SK-MEL-5 (cell line): ENCODE results near the gene ERBB4. TPM values are rescaled to one million over a fixed set of nuclear protein-coding genes. Genes with fewer than 3 reads are reported as not detected.
"Not testable (repeated sequence)": the region's sequence is repeated elsewhere in the genome, so short reads cannot be mapped to it uniquely, and the experiment has no call there.

Experiments
- DNase-seq: peaks from one replicate; pipeline ENCODE4 v3.0.0-alpha.2; 2016; ENCODE audit warnings: low read depth, low spot score
- in situ Hi-C: cut with HindIII; loops from 2 replicates; pipeline ENCODE4 v1.10.0; 2016; ENCODE audit warnings: low sequenced_read_pairs, high pct_unique_total_duplicates, low pct_unique_long_range_greater_than_20kb
- total RNA-seq: library from RNA; depleted of rRNA; stranded (reverse); fragments of >200 nt; shearing (Covaris generic); gene quantifications from 2 replicates; pipeline ENCODE4 v1.2.3, GENCODE V29; 2014

Gene ERBB4
- total RNA-seq, 1 experiment from 2014 or later, result 0.32 TPM

DNA sequence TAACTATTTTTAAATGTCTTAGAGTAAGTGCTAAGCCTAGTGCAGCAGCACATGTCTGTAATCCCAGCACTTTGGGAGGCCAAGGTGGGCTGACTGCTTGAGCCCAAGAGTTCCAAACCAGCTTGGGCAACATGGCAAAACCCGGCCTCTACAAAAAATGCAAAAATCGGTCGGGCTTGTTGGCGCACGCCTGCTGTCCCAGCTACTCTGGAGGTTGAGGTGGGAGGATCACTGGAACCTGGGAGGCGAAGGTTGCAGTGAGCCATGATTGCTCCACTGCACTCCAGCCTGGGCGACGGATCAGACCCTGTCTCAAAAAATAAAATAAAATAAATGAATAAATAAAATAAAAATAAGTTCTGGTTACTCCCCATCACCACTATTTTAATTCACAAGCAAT lies 783.4 kb downstream of the ERBB4 start:
- DNase-seq, result no peak
- in situ Hi-C loops, result no loop called here

DNA sequence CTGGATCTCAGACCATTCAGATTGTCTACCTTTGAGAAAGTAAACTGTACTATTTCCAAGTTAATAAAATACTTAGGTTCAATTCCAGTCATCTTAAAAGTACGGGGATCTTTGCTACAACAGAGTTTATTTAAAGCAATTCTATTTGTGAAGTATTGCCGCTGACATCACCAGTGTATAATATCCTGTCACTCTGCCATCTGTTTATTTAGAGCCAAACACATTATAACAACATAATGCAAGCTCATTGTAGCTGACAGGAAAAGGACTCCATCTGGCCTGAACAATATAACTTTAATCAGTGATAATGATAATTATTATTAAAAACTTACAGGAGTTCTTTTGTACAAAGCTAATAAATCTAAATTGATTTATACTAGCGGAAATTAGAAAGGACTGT lies 786.8 kb downstream of the ERBB4 start:
- in situ Hi-C loops, result no loop called here
- DNase-seq, result no peak

DNA sequence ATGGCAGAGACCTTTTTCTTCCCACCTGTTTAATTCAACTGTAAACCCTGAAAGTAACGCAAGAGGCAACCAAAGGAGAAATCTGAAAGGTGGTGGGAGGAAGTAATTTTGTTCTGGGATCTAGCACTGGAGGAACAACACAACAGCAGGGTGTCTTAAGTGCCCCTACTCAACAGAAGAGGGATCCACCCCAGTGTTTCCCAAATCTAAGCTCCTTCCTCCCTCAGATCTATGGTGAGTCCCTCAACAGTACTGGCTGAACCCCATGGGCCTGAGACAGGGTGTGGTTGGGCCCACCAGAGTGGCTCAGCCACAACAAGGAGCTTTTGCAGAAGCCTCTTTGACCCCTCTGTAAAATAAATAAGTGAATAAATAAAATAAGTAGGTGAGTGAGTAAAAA lies 790.3 kb downstream of the ERBB4 start:
- in situ Hi-C loops, result no loop called here
- no peak for DNase-seq

DNA sequence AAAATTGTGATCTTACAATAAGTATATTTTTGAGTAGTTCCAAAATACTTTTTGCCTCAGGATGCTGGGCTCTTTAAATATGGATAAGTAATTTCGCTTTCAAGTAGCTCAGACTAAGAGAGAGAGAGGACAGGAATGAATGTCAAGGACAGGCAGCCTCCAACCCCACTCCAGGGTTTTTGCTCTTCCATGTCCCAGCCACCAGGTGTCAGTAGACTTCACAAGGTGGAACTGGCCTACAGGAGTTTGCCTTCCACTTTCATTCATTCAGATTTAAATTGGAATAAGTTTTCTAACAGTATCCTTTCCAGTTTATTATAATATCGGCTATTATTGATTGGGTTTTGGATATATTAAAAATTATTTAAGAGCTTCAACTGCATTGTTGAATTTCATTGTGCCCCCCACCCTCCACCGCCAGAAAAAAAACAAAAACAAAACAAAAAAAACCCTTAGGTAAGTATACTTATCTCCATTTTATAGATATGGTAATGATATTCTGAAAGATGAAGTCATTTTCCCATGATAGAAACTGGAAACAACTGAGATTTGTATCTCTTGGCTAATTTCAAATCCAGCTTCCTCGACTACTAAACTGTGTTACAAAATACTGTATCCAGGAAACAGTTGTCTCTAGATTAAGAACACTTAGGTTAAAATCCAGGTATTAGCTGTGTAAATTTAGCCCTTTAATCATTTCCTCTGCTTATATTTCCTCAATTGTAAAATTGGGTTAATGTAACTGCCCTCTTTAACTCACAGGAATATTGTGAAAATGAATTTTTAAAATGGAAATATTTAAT lies 793.1 kb downstream of the ERBB4 start:
- DNase-seq, result peak; percentile 79
- in situ Hi-C loops, result no loop called here

DNA sequence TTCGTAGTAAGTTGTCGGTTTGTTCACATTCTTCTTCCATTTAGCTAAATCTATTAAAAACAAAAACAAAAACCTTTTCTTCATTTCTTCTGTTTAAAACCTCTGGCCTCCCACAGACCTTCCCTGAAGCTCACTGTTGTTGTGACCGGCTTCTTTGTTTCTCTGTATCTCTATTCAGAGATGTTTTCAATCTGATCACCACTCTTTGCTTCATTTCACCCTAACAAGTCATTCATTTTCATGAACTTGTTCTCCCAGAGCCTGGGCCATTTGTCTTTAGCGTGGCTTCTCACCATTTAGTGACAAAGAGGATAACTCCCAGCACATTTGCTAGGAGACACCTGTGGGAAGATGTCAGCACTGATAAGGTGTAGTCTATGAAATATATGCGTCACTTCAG lies 794.2 kb downstream of the ERBB4 start:
- in situ Hi-C loops, result no loop called here
- DNase-seq, result no peak

DNA sequence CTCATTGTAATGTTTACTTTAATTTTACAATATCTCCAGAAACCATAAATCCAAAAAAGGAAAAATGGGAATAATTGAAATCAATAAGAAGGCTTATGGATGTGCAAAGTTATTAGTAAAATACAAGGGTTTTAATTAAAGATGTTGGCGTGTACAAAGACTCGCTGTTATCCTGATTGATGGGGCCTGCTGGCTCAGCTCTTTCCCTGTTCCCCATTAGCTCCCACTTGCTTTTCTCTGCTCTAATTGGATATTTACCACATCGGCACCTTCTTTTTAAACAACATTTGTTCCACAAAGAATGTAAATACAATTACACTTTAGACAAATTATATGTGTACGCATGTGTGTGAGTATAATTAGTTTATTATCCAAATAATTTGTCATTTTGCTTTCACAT lies 796.6 kb downstream of the ERBB4 start:
- in situ Hi-C loops, result no loop called here
- DNase-seq, result no peak

DNA sequence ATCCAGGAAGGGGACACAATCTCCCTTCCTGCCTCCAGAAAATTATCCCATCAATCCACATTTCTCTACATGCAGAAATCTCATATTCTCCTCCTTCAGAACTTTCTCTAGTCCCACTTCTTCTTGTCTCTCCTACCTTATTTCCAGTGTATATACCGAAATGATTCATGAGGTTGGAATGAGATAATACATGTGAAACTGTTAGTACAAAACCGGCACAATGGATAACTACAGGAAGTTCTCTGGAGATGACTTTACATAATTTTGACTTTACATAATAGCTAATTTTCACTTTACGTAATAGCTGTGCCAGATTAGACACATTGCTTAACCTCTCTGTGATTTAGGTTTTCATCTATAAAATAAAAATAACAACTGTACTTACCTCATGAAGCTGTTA lies 801.3 kb downstream of the ERBB4 start:
- in situ Hi-C loops, result no loop called here
- DNase-seq, result no peak

DNA sequence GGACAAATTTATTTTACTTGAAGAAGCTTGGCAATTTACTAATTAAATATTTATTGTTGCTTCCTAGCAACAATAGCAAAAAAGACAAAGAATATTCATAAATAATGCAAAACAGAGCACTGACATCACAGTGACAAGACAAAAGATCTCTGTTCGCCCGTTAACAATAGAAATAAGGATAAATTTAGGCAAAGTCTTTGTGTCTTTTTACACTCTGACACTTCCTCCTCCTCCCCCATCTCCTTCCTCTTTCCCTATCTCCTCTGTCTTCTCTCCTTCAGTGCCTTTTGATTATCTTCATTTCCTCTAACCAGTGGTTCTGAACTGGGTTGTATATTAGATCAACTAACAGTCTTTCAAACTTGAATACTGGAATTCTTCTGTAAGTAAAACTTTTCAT lies 808.4 kb downstream of the ERBB4 start:
- in situ Hi-C loops, result no loop called here

DNA sequence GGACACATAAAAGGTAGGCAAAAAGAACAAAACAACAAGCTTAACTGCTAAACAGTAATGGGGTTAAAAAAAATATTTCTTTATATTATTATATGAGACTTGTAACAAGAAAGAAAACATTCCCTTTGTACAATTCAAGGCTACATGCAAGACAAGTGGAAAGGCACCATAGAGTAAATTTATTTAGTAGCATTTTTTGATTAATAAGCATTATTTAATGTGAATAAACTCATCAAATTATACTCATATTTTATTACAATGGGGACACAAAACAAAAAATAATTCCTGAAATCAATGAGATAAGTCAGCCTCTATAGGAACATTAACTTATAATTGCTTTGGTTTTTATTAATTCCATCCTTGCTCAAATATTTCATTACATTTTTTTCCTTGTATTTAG lies 809.2 kb downstream of the ERBB4 start:
- in situ Hi-C loops, result no loop called here
- DNase-seq, result no peak

More for the DNA sequence above, 808.4 kb downstream of the ERBB4 start:
- DNase-seq, result no peak

DNA sequence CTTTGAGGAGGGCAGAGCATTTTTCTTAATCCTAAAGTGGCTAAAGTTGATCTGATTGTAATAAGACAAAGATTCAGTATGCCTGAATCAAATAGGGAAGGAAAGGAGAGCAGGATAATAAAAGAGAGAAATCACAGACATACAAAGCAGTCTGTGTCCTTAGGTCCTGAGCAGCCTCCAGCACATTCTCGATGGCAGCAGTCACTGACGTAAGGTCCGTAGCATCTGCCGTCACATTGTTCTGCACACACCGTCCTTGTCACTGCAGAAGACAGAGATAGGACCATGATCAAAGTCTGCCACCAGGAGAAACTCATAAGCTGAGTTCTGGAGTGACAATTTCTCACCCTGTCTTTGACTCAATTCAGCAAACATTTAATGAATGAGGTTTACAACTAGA lies 813.7 kb downstream of the ERBB4 start:
- peak; percentile 29 for DNase-seq
- in situ Hi-C loops, result no loop called here

DNA sequence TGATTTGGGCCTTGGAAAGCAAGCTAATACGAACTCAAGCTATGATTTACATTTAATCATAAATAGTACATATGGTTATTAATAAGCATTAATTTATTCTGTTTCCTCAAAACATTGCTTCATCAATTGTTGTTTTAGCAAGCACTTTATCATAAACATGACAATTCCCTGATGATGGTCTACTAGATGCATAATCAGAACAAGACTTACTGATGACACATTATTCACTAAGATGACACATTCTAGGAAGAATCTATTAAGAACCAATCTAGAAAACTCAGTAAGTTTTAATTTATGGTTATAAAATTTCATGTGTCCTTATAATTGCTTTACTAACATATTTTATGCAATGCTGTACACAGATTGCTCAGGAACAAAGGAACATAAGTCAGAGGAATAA lies 815.2 kb downstream of the ERBB4 start:
- in situ Hi-C loops, result no loop called here
- no peak for DNase-seq

DNA sequence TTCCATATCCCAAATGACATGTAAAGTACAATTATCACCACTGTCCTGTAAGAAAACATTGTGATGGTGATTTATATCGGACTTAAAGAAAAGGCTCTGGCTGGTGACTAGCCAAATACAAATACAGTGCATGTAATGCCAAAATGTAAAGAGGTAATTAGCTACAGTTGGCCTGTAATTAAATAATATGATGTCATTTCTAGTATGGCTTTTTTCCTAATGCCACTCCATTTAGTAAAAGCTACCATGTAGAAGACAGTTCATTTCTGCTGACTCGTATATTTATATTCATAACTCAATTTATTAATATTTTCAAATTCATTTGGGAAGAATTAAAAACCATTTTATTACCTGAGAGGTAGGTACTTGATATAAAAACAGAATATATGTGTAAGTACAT lies 815.7 kb downstream of the ERBB4 start:
- in situ Hi-C loops, result no loop called here
- DNase-seq, result no peak

DNA sequence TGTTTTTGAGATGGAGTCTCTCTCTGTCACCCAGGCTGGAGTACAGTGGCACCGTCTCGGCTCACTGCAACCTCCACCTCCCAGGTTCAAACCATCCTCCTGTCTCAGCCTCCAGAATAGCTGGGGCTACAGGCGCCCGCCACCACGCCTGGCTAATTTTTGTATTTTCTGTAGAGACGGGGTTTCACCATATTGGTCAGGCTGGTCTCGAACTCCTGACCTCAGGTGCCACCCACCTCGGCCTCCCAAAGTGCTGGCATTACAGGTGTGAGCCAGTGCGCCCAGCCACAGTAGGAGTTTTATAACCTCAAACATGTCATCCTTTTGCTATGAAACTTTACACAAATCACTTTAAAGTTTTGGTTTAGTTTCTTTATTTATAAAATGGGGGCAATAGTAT lies 816.7 kb downstream of the ERBB4 start:
- in situ Hi-C loops, DNase-seq: not testable (repeated sequence)

DNA sequence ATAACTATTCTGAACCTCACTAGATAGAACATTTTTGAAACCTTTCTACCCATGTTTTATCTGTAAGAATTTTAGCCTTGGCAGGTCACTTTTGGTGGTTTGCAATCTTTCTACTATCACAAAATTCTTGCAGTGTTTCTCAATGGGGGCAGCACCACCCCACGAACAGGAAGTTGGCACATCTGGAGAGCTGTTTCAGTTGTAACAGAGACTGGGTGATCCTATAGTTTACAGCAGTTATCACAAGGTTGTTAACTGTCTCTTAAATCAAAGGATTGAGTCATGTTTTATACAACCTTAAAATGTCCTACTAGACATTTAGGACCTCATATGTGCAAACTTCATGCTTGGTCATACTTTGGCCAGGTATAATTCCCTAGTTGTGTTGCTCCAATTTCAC lies 829.2 kb downstream of the ERBB4 start:
- DNase-seq, result no peak
- in situ Hi-C loops, result no loop called here

DNA sequence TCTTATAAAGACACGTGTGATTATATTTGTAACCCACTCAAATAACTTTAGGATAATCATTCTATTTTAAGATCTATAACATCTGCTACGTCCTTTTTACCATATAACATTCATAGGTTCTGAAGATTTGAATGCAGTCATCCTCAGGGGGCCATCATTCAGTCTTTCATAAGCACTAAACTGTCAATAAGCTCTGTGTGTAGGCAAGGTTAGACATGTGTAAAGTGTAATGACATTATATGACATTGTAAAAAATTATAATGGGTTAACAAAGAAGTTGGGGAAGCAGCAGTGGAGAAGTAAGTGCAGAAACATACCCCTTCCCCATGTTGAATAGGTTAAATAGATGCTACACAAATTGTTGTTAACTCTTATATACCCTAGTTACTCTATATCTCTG lies 845.9 kb downstream of the ERBB4 start:
- in situ Hi-C loops, result no loop called here
- no peak for DNase-seq

DNA sequence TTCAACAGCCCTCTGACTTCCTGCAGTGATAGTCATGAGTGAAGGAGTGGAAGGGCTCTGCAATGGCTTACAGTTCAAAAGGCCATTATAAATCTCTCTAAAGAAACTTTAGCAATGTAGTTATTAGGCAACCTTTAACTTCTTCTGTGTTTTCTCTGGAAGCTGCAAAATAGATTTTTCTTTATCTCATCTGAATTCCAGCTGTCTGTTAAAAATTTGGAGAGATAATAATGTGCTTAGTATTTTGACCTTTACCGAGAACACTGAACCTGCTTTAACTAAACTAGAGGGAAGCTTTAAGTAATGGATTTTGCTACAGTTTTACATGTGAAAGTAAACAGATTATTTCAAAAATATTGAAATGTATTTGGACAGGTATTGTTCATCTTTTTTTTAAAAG lies 847.9 kb downstream of the ERBB4 start:
- DNase-seq, result no peak
- in situ Hi-C loops, result no loop called here

DNA sequence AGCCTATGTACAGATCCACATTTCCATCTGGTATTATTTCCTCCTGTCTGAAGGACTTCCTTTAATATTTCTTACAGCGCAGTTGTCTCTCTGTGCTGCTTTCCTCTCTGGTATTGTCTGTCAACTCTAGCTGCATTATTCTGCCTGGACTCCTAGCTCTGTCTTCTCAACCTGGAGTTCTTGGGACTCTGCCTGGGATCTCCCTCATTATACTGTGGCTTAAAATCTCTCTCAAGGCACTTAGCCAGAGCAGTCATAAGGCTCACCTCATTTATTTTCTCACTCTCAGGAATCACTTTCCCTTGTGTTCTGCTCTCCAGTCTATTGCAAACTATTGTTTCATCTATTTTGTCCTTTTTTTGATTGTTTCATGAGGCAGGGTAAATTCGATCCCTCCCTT lies 850.4 kb downstream of the ERBB4 start:
- DNase-seq, result no peak
- in situ Hi-C loops, result no loop called here

DNA sequence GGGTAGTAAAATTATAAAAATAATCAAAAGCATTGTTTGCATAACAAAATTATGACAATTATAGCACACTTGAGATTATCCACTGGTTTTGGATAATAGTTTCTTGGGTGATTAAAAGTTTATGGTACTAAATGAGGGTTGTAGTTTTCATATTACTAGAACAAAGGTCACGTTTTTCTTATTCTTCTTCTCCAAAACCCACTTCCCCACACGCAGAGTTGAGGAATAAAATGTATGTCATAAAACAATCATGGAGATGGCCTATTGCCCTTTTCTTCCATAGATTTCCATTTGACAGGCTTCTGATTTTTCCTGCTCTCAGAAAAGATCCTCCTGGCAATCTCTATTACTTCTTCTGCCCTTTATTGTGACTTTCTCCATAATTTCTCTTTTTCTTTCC lies 863.9 kb downstream of the ERBB4 start:
- in situ Hi-C loops, result no loop called here

DNA sequence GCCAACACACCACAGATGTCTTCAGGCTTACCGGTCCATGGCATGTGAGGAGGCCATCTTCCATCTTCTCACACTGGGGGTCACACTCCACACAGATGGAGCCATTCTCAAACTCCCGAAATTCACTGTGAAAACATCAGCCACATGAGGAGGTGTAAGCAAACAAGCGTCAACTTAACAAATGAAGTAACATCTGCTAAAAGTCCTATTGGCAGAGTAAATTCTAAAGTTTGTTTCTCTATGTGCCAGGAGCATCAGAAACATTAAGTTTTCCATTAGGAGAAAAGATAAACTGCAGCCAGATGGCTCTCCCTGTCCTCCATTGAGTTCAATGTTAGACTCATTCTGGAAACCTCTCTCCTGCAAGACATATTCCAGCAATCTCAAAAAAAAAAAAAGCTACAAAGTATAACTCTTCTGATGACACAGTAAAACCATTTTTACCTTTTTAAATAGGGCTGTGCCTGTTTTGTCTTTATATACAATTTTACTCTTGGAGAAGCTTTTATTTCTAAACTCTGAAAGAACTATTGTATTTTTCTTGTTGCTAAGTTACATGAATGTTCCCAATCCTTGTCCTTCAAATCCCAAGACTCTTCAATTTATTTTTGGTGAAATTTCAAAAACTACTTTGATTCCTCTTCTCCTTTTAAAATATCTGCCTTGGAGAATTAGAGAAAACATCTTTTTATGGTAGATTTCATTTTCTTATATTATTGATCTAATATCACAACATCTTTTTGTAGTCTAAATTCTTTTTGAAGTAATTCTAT lies 865.3 kb downstream of the ERBB4 start:
- in situ Hi-C loops, result no loop called here
- DNase-seq, result no peak

More for the DNA sequence above, 863.9 kb downstream of the ERBB4 start:
- DNase-seq, result no peak
